ENCODE results near the gene F2RL3.

DNA sequence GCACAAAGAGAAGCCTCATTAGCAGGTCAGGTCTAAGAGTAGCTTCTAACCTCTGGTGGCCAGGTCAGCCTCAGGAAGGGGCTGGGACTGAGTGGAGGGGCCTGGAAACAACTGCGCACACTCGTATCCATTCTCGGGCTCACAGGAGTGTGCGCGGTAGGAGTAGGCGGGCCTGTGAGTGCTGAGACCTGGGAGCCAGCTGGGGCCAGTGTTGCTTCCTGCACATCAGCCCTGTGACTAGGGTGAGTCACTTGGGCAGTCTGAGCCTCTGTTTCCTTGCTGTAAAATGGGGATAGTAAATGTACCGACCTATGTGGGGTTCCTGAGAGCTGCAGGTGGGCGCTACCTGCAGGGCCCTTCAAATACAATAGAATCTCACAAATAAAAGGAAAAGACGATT, 32.7 kb upstream of the F2RL3 start:
- TF ChIP-seq, protein P1, sequence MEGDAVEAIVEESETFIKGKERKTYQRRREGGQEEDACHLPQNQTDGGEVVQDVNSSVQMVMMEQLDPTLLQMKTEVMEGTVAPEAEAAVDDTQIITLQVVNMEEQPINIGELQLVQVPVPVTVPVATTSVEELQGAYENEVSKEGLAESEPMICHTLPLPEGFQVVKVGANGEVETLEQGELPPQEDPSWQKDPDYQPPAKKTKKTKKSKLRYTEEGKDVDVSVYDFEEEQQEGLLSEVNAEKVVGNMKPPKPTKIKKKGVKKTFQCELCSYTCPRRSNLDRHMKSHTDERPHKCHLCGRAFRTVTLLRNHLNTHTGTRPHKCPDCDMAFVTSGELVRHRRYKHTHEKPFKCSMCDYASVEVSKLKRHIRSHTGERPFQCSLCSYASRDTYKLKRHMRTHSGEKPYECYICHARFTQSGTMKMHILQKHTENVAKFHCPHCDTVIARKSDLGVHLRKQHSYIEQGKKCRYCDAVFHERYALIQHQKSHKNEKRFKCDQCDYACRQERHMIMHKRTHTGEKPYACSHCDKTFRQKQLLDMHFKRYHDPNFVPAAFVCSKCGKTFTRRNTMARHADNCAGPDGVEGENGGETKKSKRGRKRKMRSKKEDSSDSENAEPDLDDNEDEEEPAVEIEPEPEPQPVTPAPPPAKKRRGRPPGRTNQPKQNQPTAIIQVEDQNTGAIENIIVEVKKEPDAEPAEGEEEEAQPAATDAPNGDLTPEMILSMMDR (IDR thresholded peaks at IDR 0.05; ENCODE audit: low read depth, low read length) = no peak
- no peak for TF ChIP-seq POLR2A (IDR thresholded peaks at IDR 0.05; ENCODE audit: extremely low read depth, insufficient read length)
- no peak for TF ChIP-seq MYC (IDR thresholded peaks at IDR 0.05; ENCODE audit: low read depth, low read length)
